ENCODE data around the gene IFI35. TPM values are rescaled to one million over a fixed set of nuclear protein-coding genes. Genes with fewer than 3 reads are reported as not detected.

Gene IFI35
- polyA plus RNA-seq, 1 of the 3 experiments (the other 2 are of a cell fraction): 17.6 TPM

DNA sequence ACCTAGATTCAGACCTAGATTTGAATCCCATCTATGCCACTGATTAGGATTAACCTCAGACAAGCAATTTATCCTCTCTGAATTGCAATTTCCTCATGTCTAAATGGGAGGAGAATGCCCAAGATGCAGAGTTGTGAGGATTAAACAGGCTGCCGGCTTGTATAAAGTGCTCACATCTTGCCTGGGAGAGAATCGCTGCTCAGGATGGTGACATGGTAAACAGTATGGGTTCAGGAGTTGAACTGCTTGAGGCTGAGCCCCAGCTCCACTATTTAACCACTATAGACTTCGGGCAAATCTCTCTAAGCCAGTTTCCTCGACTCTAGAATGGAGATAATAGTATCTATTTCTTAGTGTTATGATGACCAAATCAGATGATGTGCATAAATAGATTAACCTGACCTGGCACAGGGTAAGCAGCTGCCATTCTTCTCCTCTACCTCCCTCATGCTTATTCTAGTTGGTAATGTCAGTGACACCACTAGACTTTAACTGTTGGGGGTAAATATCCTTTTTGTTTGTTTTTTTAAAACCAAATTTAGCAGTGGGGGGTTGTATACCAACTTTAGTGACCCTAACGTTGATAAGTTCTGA, 9.1 kb upstream of the IFI35 start:
- Histone ChIP-seq H2AFZ (ENCODE audit: low read depth) (peak overlapping the region; percentile 89), H3K36me3 (replicated peaks in 1 of 2; ENCODE audit: control insufficient read depth in 1 of 2, insufficient read depth in 2 of 2, low read length in 1 of 2) (peaks cover 39 to 40% of the 10 kb centered on the region in 2 experiments), H3K4me2 (peak overlapping the region; percentile 66), H3K27ac (ENCODE audit: low read depth in 2 of 2, low read length in 1 of 2) (peak overlapping the region; percentile 80 to 87; a peak in 3 of 4 replicates), H4K20me1 (ENCODE audit: insufficient read depth) (peaks cover 31% of the 10 kb centered on the region), H3K4me1 (ENCODE audit: control insufficient read depth in 1 of 2, insufficient read depth in 2 of 2, low read depth in 1 of 2, low read length in 1 of 2) (peaks cover 6 to 11% of the 10 kb centered on the region in 2 experiments; a peak in 2 of 4 replicates), H3K9me2 (no peaks in the 10 kb centered on the region), H3K27me3 (ENCODE audit: insufficient read depth) (no peaks in the 10 kb centered on the region), H3K4me3 (ENCODE audit: low read depth in 2 of 2, low read length in 1 of 2) (peak overlapping the region; percentile 49 to 85), H3K9me3 (no peaks in the 10 kb centered on the region), H3K79me2 (ENCODE audit: insufficient read depth) (peaks cover 41% of the 10 kb centered on the region), H3F3A (replicated peaks; ENCODE audit: insufficient read depth) (peaks cover 50% of the 10 kb centered on the region), H3K9ac (peak overlapping the region; percentile 51)
- ChIA-PET CTCF (interaction anchor here (0.6 to 4.4 kb wide), 20 partner anchors 10 to 419 kb away, joined by 3 to 27 read pairs (median 4); partner anchors contain the start of genes AOC2, BECN1, NBR1 and PSME3), POLR2A (interaction anchor here (0.6 to 2.8 kb wide), 19 partner anchors 11 to 443 kb away, joined by 3 to 20 read pairs (median 5); partner anchors contain the start of genes AOC2, BRCA1, PTGES3L and RND2)
- DNase-seq: no peak
- WGBS (ENCODE audit: low lambda C conversion rate): 32% methylated on average over 5 of the region's 5 CpGs
- no peak for TF ChIP-seq SMC3 (IDR thresholded peaks at IDR 0.05; ENCODE audit: low read depth, low read length)
- no peak for TF ChIP-seq EZH2phosphoT487 (IDR thresholded peaks at IDR 0.05; ENCODE audit: borderline replicate concordance, low read depth)
- TF ChIP-seq TAF1 (IDR thresholded peaks at IDR 0.05; ENCODE audit: borderline replicate concordance, low read depth, low read length): no peak
- TF ChIP-seq, protein P1, sequence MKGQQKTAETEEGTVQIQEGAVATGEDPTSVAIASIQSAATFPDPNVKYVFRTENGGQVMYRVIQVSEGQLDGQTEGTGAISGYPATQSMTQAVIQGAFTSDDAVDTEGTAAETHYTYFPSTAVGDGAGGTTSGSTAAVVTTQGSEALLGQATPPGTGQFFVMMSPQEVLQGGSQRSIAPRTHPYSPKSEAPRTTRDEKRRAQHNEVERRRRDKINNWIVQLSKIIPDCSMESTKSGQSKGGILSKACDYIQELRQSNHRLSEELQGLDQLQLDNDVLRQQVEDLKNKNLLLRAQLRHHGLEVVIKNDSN (IDR thresholded peaks at IDR 0.05; ENCODE audit: borderline replicate concordance, low read depth): no peak
- TF ChIP-seq, protein P2, sequence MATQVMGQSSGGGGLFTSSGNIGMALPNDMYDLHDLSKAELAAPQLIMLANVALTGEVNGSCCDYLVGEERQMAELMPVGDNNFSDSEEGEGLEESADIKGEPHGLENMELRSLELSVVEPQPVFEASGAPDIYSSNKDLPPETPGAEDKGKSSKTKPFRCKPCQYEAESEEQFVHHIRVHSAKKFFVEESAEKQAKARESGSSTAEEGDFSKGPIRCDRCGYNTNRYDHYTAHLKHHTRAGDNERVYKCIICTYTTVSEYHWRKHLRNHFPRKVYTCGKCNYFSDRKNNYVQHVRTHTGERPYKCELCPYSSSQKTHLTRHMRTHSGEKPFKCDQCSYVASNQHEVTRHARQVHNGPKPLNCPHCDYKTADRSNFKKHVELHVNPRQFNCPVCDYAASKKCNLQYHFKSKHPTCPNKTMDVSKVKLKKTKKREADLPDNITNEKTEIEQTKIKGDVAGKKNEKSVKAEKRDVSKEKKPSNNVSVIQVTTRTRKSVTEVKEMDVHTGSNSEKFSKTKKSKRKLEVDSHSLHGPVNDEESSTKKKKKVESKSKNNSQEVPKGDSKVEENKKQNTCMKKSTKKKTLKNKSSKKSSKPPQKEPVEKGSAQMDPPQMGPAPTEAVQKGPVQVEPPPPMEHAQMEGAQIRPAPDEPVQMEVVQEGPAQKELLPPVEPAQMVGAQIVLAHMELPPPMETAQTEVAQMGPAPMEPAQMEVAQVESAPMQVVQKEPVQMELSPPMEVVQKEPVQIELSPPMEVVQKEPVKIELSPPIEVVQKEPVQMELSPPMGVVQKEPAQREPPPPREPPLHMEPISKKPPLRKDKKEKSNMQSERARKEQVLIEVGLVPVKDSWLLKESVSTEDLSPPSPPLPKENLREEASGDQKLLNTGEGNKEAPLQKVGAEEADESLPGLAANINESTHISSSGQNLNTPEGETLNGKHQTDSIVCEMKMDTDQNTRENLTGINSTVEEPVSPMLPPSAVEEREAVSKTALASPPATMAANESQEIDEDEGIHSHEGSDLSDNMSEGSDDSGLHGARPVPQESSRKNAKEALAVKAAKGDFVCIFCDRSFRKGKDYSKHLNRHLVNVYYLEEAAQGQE (IDR thresholded peaks at IDR 0.05; ENCODE audit: low read depth, low read length): no peak
- no peak for TF ChIP-seq MXI1 (IDR thresholded peaks at IDR 0.05; ENCODE audit: low read depth, low read length)
- TF ChIP-seq, protein P3, sequence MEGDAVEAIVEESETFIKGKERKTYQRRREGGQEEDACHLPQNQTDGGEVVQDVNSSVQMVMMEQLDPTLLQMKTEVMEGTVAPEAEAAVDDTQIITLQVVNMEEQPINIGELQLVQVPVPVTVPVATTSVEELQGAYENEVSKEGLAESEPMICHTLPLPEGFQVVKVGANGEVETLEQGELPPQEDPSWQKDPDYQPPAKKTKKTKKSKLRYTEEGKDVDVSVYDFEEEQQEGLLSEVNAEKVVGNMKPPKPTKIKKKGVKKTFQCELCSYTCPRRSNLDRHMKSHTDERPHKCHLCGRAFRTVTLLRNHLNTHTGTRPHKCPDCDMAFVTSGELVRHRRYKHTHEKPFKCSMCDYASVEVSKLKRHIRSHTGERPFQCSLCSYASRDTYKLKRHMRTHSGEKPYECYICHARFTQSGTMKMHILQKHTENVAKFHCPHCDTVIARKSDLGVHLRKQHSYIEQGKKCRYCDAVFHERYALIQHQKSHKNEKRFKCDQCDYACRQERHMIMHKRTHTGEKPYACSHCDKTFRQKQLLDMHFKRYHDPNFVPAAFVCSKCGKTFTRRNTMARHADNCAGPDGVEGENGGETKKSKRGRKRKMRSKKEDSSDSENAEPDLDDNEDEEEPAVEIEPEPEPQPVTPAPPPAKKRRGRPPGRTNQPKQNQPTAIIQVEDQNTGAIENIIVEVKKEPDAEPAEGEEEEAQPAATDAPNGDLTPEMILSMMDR (IDR thresholded peaks at IDR 0.05): no peak
- TF ChIP-seq YY1 (IDR thresholded peaks at IDR 0.05; ENCODE audit: low read depth): no peak
- TF ChIP-seq, protein P4, sequence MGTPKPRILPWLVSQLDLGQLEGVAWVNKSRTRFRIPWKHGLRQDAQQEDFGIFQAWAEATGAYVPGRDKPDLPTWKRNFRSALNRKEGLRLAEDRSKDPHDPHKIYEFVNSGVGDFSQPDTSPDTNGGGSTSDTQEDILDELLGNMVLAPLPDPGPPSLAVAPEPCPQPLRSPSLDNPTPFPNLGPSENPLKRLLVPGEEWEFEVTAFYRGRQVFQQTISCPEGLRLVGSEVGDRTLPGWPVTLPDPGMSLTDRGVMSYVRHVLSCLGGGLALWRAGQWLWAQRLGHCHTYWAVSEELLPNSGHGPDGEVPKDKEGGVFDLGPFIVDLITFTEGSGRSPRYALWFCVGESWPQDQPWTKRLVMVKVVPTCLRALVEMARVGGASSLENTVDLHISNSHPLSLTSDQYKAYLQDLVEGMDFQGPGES (IDR thresholded peaks at IDR 0.05; ENCODE audit: low read depth, low read length): no peak
- TF ChIP-seq RAD21 (IDR thresholded peaks at IDR 0.05; ENCODE audit: low read length): no peak
- no peak for TF ChIP-seq FOSL2 (IDR thresholded peaks at IDR 0.05; ENCODE audit: borderline replicate concordance, low read depth)
- TF ChIP-seq TCF12 (IDR thresholded peaks at IDR 0.05): no peak
- TF ChIP-seq, protein P5, sequence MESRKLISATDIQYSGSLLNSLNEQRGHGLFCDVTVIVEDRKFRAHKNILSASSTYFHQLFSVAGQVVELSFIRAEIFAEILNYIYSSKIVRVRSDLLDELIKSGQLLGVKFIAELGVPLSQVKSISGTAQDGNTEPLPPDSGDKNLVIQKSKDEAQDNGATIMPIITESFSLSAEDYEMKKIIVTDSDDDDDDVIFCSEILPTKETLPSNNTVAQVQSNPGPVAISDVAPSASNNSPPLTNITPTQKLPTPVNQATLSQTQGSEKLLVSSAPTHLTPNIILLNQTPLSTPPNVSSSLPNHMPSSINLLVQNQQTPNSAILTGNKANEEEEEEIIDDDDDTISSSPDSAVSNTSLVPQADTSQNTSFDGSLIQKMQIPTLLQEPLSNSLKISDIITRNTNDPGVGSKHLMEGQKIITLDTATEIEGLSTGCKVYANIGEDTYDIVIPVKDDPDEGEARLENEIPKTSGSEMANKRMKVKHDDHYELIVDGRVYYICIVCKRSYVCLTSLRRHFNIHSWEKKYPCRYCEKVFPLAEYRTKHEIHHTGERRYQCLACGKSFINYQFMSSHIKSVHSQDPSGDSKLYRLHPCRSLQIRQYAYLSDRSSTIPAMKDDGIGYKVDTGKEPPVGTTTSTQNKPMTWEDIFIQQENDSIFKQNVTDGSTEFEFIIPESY (IDR thresholded peaks at IDR 0.05; ENCODE audit: borderline replicate concordance, low read depth): no peak
- TF ChIP-seq CHD2 (IDR thresholded peaks at IDR 0.05; ENCODE audit: low read length, partially characterized antibody): no peak
- no peak for TF ChIP-seq POLR2AphosphoS5 (IDR thresholded peaks at IDR 0.05; ENCODE audit: low read depth, low read length)
- TF ChIP-seq JUND (IDR thresholded peaks at IDR 0.05): no peak
- no peak for TF ChIP-seq TEAD4 (IDR thresholded peaks at IDR 0.05; ENCODE audit: borderline replicate concordance, insufficient read depth)
- TF ChIP-seq EP300 (IDR thresholded peaks at IDR 0.05; ENCODE audit: borderline replicate concordance in 1 of 2, low read depth in 1 of 2, low read length in 1 of 2): no peak

All from SK-N-SH (cell line).